ENCODE measurements around the gene GRID2. TPM values are rescaled to one million over a fixed set of nuclear protein-coding genes. Genes with fewer than 3 reads are reported as not detected.

The GRID2 gene
- total and polyA plus RNA-seq, 2 experiments from 2014 or later = 0.12 TPM; not detected in 1

- Histone ChIP-seq H3K27me3 (no peaks in the 10 kb centered on the region), H3K27ac (no peak overlapping the region), H3K36me3 (no peaks in the 10 kb centered on the region), H3K4me3 (no peak overlapping the region), H3K4me1 (ENCODE audit: low read depth) (no peaks in the 10 kb centered on the region), H3K9me3 (ENCODE audit: low read depth) (no peaks in the 10 kb centered on the region)
- no peak for DNase-seq (ENCODE audit: low read depth in 1 of 2, low spot score in 1 of 2)
- TF ChIP-seq, protein P1, sequence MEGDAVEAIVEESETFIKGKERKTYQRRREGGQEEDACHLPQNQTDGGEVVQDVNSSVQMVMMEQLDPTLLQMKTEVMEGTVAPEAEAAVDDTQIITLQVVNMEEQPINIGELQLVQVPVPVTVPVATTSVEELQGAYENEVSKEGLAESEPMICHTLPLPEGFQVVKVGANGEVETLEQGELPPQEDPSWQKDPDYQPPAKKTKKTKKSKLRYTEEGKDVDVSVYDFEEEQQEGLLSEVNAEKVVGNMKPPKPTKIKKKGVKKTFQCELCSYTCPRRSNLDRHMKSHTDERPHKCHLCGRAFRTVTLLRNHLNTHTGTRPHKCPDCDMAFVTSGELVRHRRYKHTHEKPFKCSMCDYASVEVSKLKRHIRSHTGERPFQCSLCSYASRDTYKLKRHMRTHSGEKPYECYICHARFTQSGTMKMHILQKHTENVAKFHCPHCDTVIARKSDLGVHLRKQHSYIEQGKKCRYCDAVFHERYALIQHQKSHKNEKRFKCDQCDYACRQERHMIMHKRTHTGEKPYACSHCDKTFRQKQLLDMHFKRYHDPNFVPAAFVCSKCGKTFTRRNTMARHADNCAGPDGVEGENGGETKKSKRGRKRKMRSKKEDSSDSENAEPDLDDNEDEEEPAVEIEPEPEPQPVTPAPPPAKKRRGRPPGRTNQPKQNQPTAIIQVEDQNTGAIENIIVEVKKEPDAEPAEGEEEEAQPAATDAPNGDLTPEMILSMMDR (IDR thresholded peaks at IDR 0.05; ENCODE audit: low read depth, low read length) = no peak
Observed at GRCh38 chr4:93540562-93540961, 1236.8 kb downstream of the GRID2 start.

DNA sequence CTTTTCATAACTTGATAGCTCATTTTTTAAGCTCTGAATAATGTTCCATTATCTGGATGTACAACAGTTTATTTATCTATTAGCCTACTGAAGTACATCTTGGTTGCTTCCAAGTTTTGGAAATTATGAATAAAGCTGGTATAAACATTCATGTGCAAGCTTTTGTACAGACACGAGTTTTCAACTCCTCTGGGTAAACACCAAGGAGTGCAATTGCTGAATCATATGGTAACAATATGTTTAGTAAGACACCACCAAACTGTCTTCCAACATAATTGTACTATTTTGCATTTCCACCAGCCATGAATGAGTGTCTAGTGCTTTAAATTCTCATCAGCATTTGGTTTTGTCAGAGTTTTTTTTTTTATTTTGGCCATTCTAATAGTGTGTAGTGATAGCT is 1258.1 kb downstream of the GRID2 start:
- no peaks in the 10 kb centered on the region for H3K27me3 ChIP-seq
- H3K4me1 ChIP-seq (ENCODE audit: low read depth) = no peaks in the 10 kb centered on the region
- no peak for DNase-seq (ENCODE audit: low read depth in 1 of 2, low spot score in 1 of 2)
- no peak overlapping the region for H3K4me3 ChIP-seq
- H3K36me3 ChIP-seq = no peaks in the 10 kb centered on the region
- no peaks in the 10 kb centered on the region for H3K9me3 ChIP-seq (ENCODE audit: low read depth)
- no peak overlapping the region for H3K27ac ChIP-seq
- TF ChIP-seq, protein P1 (IDR thresholded peaks at IDR 0.05; ENCODE audit: low read depth, low read length) = no peak

GRCh38 chr4:93568758-93569157 is 1265.0 kb downstream of the GRID2 start:
- no peaks in the 10 kb centered on the region for H3K27me3 ChIP-seq
- TF ChIP-seq, protein P1 (IDR thresholded peaks at IDR 0.05; ENCODE audit: low read depth, low read length) = no peak
- H3K4me3 ChIP-seq = no peak overlapping the region
- no peak overlapping the region for H3K27ac ChIP-seq
- no peaks in the 10 kb centered on the region for H3K36me3 ChIP-seq
- no peaks in the 10 kb centered on the region for H3K4me1 ChIP-seq (ENCODE audit: low read depth)
- no peaks in the 10 kb centered on the region for H3K9me3 ChIP-seq (ENCODE audit: low read depth)
- DNase-seq (ENCODE audit: low read depth in 1 of 2, low spot score in 1 of 2) = no peak

- H3K36me3 ChIP-seq = no peaks in the 10 kb centered on the region
- H3K27me3 ChIP-seq = no peaks in the 10 kb centered on the region
- H3K4me1 ChIP-seq (ENCODE audit: low read depth) = no peaks in the 10 kb centered on the region
- H3K27ac ChIP-seq = no peak overlapping the region
- TF ChIP-seq, protein P1 (IDR thresholded peaks at IDR 0.05; ENCODE audit: low read depth, low read length) = no peak
- no peak overlapping the region for H3K4me3 ChIP-seq
- H3K9me3 ChIP-seq (ENCODE audit: low read depth) = no peaks in the 10 kb centered on the region
- no peak for DNase-seq (ENCODE audit: low read depth in 1 of 2, low spot score in 1 of 2)
Observed at GRCh38 chr4:93573285-93573684, 1269.5 kb downstream of the GRID2 start.

GRCh38 chr4:93578942-93579341 is 1275.2 kb downstream of the GRID2 start:
- H3K27me3 ChIP-seq = no peaks in the 10 kb centered on the region
- TF ChIP-seq, protein P1 (IDR thresholded peaks at IDR 0.05; ENCODE audit: low read depth, low read length) = no peak
- no peaks in the 10 kb centered on the region for H3K36me3 ChIP-seq
- DNase-seq (ENCODE audit: low read depth in 1 of 2, low spot score in 1 of 2) = no peak
- no peaks in the 10 kb centered on the region for H3K4me1 ChIP-seq (ENCODE audit: low read depth)
- H3K27ac ChIP-seq = no peak overlapping the region
- H3K9me3 ChIP-seq (ENCODE audit: low read depth) = no peaks in the 10 kb centered on the region
- no peak overlapping the region for H3K4me3 ChIP-seq

- no peaks in the 10 kb centered on the region for H3K9me3 ChIP-seq (ENCODE audit: low read depth)
- H3K4me1 ChIP-seq (ENCODE audit: low read depth) = no peaks in the 10 kb centered on the region
- H3K36me3 ChIP-seq = no peaks in the 10 kb centered on the region
- H3K27me3 ChIP-seq = no peaks in the 10 kb centered on the region
- no peak overlapping the region for H3K4me3 ChIP-seq
- TF ChIP-seq, protein P1 (IDR thresholded peaks at IDR 0.05; ENCODE audit: low read depth, low read length) = no peak
- DNase-seq (ENCODE audit: low read depth in 1 of 2, low spot score in 1 of 2) = no peak
- H3K27ac ChIP-seq = no peak overlapping the region
Observed at GRCh38 chr4:93605163-93605562, 1301.4 kb downstream of the GRID2 start.

Measured in cardiac muscle cell (in vitro differentiated cells and primary cell).